HUDEP-2 (cell line): ENCODE data around the gene TSPAN13.

Experiments used
- DNase-seq, 76 experiments: peaks; one replicate each; lab custom pipeline; 2025; ENCODE audit not compliant: unreplicated experiment in 76 of 76; lab: John Stamatoyannopoulos, UW

The TSPAN13 gene

GRCh38 chr7:16753102-16753931 lies at the start of gene TSPAN13:
Gene TSPAN13, plus strand, starts transcription at chr7:16753755. Its CDS starts 213 bp downstream, at chr7:16753968.
- DNase-seq = peak in 74 of 76 experiments; percentile 23 to 91 (median 73)

- DNase-seq = no peak
These were observed 45.0 kb upstream of the TSPAN13 start for GRCh38 chr7:16708511-16708910.

- peak in 11 of 76 experiments; percentile 10 to 51 (median 22) for DNase-seq
These were observed 44.6 kb upstream of the TSPAN13 start for GRCh38 chr7:16708980-16709379.

- DNase-seq = no peak
These were observed 42.9 kb upstream of the TSPAN13 start for GRCh38 chr7:16710651-16711050.

GRCh38 chr7:16711730-16712129 lies 41.8 kb upstream of the TSPAN13 start:
- no peak for DNase-seq

- no peak for DNase-seq
These were observed 40.6 kb upstream of the TSPAN13 start for GRCh38 chr7:16712916-16713315.

GRCh38 chr7:16715928-16716327 lies 37.6 kb upstream of the TSPAN13 start:
- DNase-seq = no peak

GRCh38 chr7:16718111-16718656 lies 35.4 kb upstream of the TSPAN13 start:
- DNase-seq = no peak

GRCh38 chr7:16719699-16720098 lies 33.9 kb upstream of the TSPAN13 start:
- no peak for DNase-seq

GRCh38 chr7:16721541-16721940 lies 32.0 kb upstream of the TSPAN13 start:
- DNase-seq = no peak

GRCh38 chr7:16724344-16724743 lies 29.2 kb upstream of the TSPAN13 start:
- DNase-seq = no peak

- DNase-seq = no peak
These were observed 27.4 kb upstream of the TSPAN13 start for GRCh38 chr7:16726189-16726588.

- no peak for DNase-seq
These were observed 25.8 kb upstream of the TSPAN13 start for GRCh38 chr7:16727736-16728135.

- no peak for DNase-seq
These were observed 24.7 kb upstream of the TSPAN13 start for GRCh38 chr7:16728811-16729210.

- no peak for DNase-seq
These were observed 24.0 kb upstream of the TSPAN13 start for GRCh38 chr7:16729541-16729940.

GRCh38 chr7:16730937-16731336 lies 22.6 kb upstream of the TSPAN13 start:
- no peak for DNase-seq

GRCh38 chr7:16732828-16733227 lies 20.7 kb upstream of the TSPAN13 start:
- no peak for DNase-seq

GRCh38 chr7:16734148-16734726 lies 19.3 kb upstream of the TSPAN13 start:
- DNase-seq = peak in 2 of 76 experiments; percentile 21 to 26

GRCh38 chr7:16735020-16735419 lies 18.5 kb upstream of the TSPAN13 start:
- DNase-seq = no peak

GRCh38 chr7:16738011-16738688 lies 15.4 kb upstream of the TSPAN13 start:
- no peak for DNase-seq
